ENCODE results near the gene PIK3CD.

PIK3CD gene

DNA sequence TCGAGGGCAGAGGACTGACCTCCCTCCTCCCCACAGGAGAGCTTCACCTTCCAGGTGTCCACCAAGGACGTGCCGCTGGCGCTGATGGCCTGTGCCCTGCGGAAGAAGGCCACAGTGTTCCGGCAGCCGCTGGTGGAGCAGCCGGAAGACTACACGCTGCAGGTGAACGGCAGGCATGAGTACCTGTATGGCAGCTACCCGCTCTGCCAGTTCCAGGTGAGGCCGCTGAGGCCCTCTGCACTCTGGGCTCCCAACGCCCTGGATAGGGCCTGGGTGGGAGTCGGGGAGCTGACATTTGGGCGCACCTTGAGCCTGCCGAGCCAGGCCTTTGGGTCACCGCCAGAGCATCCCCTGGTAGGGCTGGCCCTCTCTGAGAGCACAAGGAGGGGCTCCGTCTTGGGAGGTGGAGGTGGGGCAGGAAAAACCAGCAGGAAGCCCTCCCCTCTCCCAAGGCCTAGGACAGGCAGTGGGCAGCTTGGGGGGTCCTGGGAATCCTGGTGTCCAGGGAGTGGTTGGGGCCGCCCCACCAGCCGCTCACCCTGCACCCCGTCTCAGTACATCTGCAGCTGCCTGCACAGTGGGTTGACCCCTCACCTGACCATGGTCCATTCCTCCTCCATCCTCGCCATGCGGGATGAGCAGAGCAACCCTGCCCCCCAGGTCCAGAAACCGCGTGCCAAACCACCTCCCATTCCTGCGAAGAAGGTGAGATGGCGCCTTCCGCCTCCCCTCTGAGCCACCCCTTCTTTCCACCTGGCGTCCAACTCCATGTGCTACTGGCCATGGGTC, 65.1 kb downstream of the PIK3CD start:
- in situ Hi-C loops (cut with MboI; ENCODE audit: low sequenced_read_pairs) = no loop called here

GRCh38 chr1:9717193-9718005, 65.9 kb downstream of the PIK3CD start:
- in situ Hi-C loops (cut with MboI; ENCODE audit: low sequenced_read_pairs) = no loop called here

GRCh38 chr1:9718006-9718680, 66.6 kb downstream of the PIK3CD start:
- in situ Hi-C loops (cut with MboI; ENCODE audit: low sequenced_read_pairs) = no loop called here

- in situ Hi-C loops (cut with MboI; ENCODE audit: low sequenced_read_pairs) = no loop called here
Observed at GRCh38 chr1:9719978-9720722, 68.6 kb downstream of the PIK3CD start.

DNA sequence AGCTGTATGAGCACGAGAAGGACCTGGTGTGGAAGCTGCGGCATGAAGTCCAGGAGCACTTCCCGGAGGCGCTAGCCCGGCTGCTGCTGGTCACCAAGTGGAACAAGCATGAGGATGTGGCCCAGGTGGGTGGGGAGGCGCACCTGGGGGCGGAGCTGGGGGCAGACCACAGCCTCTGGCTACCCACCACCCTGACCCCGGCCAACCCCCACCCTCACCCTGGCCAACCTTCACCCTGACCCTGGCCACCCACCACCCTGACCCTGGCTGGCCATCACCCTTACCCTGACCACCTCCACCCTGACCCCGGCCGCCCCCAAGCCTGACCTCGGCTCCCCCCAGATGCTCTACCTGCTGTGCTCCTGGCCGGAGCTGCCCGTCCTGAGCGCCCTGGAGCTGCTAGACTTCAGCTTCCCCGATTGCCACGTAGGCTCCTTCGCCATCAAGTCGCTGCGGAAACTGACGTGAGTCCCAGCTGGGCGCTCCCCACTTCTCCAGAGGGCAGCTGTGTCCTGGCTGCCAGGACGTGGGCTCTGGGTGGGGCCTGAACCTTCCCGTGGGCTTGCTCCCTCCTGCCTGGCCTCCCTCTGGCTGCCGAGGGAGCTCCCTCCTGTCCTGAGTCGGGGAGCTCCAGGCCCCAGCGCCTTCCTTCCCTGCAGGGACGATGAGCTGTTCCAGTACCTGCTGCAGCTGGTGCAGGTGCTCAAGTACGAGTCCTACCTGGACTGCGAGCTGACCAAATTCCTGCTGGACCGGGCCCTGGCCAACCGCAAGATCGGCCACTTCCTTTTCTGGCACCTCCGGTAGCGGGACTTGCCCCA, 69.5 kb downstream of the PIK3CD start:
- in situ Hi-C loops (cut with MboI; ENCODE audit: low sequenced_read_pairs) = no loop called here

- in situ Hi-C loops (cut with MboI; ENCODE audit: low sequenced_read_pairs) = no loop called here
Observed at GRCh38 chr1:9721606-9722377, 70.3 kb downstream of the PIK3CD start.

DNA sequence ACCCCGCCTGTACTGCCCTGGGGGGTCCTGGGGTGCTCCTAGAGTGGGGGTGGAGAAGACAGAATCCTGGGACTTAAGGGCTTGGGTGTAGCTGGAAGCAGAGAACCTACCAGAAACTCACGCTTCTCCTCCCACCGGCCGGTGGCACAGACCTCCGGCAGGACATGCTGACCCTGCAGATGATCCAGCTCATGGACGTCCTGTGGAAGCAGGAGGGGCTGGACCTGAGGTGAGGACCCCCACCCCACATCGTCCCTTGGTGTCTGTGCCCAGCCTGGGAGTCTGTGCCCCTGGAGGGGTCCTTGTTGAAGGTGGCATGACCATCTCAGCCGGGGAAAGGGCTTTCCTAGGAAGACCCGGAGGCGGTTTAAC, 70.8 kb downstream of the PIK3CD start:
- in situ Hi-C loops (cut with MboI; ENCODE audit: low sequenced_read_pairs) = no loop called here

- in situ Hi-C loops (cut with MboI; ENCODE audit: low sequenced_read_pairs) = no loop called here
Observed at GRCh38 chr1:9723068-9723805, 71.7 kb downstream of the PIK3CD start.

DNA sequence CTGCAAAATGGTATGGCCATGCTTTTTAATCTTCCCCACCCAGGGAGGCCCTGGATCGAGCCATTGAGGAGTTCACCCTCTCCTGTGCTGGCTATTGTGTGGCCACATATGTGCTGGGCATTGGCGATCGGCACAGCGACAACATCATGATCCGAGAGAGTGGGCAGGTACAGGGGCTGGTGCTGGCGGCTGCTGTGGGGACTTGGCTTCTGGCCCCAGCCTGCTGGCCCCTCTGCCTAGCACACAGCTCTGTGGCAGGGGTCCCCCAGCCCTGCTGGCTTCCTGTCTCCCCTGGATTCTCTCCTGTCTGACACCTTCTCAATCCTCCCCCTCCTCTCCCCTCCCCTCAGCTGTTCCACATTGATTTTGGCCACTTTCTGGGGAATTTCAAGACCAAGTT, 72.4 kb downstream of the PIK3CD start:
- in situ Hi-C loops (cut with MboI; ENCODE audit: low sequenced_read_pairs) = no loop called here

DNA sequence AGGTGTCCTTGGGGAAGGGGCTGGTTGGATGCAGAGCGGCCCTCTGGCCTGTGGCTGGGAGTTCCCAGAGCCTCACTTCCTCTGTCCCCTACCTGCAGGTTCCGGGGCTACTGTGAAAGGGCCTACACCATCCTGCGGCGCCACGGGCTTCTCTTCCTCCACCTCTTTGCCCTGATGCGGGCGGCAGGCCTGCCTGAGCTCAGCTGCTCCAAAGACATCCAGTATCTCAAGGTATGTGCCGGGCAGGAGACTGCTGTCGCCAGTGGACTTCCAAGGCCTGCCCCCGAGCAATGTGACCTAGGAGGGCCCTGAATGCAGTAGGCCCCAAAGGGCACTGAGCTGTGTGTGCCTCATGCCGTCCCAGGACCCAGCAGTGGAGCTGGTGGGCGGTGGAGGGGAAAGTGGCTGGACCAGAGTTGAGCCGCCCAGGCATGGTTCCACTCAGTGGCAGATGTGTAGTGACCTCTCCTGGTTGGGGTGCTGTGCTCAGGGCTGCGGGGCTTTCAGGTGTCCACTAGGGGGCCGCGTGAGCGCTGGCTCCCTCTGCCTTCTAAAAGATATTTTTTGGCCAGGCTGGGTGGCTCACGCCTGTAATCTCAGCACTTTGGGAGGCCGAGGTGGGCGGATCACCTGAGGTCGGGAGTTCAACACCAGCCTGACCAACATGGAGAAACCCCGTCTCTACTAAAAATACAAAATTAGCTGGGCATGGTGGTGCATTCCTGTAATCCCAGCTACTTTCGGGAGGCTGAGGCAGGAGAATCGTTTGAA, 73.4 kb downstream of the PIK3CD start:
- in situ Hi-C loops (cut with MboI; ENCODE audit: low sequenced_read_pairs) = no loop called here

- in situ Hi-C loops (cut with MboI; ENCODE audit: low sequenced_read_pairs) = no loop called here
Observed at GRCh38 chr1:9726406-9726805, 74.9 kb downstream of the PIK3CD start.

DNA sequence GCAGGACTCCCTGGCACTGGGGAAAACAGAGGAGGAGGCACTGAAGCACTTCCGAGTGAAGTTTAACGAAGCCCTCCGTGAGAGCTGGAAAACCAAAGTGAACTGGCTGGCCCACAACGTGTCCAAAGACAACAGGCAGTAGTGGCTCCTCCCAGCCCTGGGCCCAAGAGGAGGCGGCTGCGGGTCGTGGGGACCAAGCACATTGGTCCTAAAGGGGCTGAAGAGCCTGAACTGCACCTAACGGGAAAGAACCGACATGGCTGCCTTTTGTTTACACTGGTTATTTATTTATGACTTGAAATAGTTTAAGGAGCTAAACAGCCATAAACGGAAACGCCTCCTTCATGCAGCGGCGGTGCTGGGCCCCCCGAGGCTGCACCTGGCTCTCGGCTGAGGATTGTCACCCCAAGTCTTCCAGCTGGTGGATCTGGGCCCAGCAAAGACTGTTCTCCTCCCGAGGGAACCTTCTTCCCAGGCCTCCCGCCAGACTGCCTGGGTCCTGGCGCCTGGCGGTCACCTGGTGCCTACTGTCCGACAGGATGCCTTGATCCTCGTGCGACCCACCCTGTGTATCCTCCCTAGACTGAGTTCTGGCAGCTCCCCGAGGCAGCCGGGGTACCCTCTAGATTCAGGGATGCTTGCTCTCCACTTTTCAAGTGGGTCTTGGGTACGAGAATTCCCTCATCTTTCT, 75.5 kb downstream of the PIK3CD start:
- in situ Hi-C loops (cut with MboI; ENCODE audit: low sequenced_read_pairs) = no loop called here

- in situ Hi-C loops (cut with MboI; ENCODE audit: low sequenced_read_pairs) = no loop called here
Observed at GRCh38 chr1:9728451-9729295, 77.1 kb downstream of the PIK3CD start.

DNA sequence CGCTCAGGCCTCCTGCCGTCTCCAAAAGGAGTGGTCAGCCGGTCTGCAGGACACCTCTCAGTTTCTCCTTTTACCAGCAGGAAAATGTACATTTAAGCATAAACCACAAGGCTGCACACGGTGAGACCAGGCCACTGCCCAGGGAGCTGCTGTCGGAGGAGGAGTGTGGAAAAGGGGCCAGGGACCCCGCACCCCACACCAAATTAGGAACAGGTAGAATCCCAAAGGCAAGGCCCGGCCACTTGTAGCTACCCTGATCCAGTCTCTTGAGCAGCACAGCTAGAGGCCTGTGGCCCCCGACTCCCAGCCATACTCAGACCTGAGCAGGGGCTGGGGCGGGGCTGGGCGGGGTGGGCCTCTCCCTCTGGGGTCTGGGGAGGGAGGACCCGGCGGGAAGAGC, 78.0 kb downstream of the PIK3CD start:
- in situ Hi-C loops (cut with MboI; ENCODE audit: low sequenced_read_pairs) = no loop called here

DNA sequence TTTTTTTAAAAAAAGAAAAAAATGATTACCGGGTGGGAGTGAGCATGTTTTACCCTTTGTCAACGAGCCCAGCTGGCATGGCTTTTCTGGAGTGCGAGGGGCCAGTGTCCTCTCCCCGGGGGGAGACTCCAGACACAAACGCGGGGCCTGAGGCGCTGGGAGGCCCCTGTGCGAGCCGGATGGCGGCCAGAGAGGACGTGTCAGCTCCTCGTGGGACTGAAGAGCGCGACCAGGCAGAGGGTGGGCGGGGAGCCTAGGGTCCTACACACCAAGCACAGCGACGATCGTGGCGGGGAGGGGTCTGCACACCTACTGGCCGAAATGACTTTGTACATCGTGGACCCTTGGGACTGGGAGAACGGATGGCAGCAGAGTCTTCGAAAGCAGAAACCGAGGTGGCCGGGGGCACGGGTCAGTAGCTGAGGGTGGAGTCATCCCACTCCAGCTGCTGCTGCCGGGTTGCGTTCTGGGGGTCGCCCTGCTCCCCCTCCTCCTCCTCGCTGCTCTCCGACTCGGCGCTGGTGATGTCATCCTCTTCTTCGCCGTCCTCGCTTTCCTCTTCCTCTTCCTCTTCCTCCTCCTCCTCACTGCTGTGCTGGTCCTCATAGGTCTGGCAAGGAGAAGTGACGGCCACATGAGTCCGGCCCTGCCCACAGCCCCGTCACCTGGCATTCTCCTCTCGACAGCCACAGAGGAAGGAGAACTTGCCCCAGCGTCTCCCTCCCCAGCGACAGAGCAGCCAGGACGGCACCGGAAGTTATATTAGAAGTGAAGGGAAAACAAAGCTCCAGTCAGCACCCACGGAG, 78.8 kb downstream of the PIK3CD start:
- in situ Hi-C loops (cut with MboI; ENCODE audit: low sequenced_read_pairs) = no loop called here

DNA sequence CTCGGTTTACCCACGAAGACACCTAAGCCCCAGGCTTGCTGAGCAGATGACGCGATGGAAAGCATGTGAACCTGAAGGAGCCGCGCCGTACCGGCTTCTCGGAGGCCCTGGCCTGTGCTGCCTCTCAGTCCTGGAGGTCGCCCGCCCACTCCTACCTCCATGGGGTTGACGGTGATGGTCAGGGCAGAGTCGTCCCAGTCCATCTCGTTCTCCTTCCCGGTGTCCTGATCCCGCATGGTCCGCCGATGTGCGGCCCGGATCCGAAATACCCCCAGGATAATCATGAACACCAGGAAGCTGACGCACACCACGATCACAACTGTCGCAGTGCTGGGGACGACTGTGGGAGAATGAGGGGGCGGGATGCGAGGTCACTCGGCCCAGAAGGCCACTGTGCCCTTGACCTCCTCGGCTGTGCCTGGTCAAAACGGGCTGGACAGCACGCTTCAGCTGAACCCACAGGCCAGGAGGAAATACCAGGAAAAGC, 79.6 kb downstream of the PIK3CD start:
- in situ Hi-C loops (cut with MboI; ENCODE audit: low sequenced_read_pairs) = no loop called here
